ENCODE results near the gene PSMB3. TPM values are rescaled to one million over a fixed set of nuclear protein-coding genes. Genes with fewer than 3 reads are reported as not detected.

PSMB3 gene
- total and polyA plus RNA-seq, 9 of the 15 experiments (the other 6 are each of a cell fraction or from before 2014, with no cell fraction given): 460 to 2,775 (median 574) TPM

GRCh38 chr17:38750044-38750311 is 2.6 kb upstream of the PSMB3 start:
- POLR2A ChIA-PET: interaction anchor here (0.8 to 1.1 kb wide), 2 partner anchors 18 to 173 kb away, joined by 3 to 4 read pairs; no protein-coding TSS in a partner anchor
- Histone ChIP-seq H3K9ac (ENCODE audit: insufficient read depth in 1 of 2, low read depth in 2 of 2, low read length in 2 of 2) (peak overlapping the region; percentile 90 to 92), H3K27me3 (ENCODE audit: control insufficient read depth in 2 of 2, insufficient read depth in 2 of 2, low read length in 2 of 2) (no peaks in the 10 kb centered on the region), H3K79me2 (ENCODE audit: control insufficient read depth, insufficient read depth, low read length) (peaks cover 88% of the 10 kb centered on the region), H3K9me1 (ENCODE audit: control insufficient read depth, insufficient read depth, low read length) (peaks cover 4% of the 10 kb centered on the region), H3K4me3 (peak overlapping the region; percentile 74), H2AFZ (ENCODE audit: low read depth, low read length) (peak overlapping the region; percentile 67), H3K4me2 (ENCODE audit: insufficient read depth, low read length) (peak overlapping the region; percentile 86), H3K4me1 (replicated peaks in 1 of 2; ENCODE audit: control insufficient read depth in 2 of 2, insufficient read depth in 2 of 2, low read length in 2 of 2) (peaks cover 24 to 61% of the 10 kb centered on the region in 2 experiments), H3K27ac (ENCODE audit: extremely low read depth, low read depth, low read length) (peak overlapping the region; percentile 86), H3K36me3 (ENCODE audit: control insufficient read depth, insufficient read depth, low read length) (peaks cover 14% of the 10 kb centered on the region), H3K9me3 (replicated peaks; ENCODE audit: control insufficient read depth, insufficient read depth, low read depth, low read length) (no peaks in the 10 kb centered on the region), H4K20me1 (replicated peaks; ENCODE audit: control insufficient read depth, insufficient read depth, low read length) (peaks cover 9% of the 10 kb centered on the region)
- FAIRE-seq: no peak
- intact Hi-C loops (cut with micrococcal nuclease): loop anchor here (5.0 to 10.0 kb wide), 4 partner anchors 48 to 405 kb away; partner anchors contain the start of genes PLXDC1 and RPL23
- in situ Hi-C loops (cut with MboI): no loop called here
- no peak for ATAC-seq
- WGBS (ENCODE audit: insufficient coverage, low coverage, missing lambda C conversion rate): 0% methylated on average over 11 of the region's 12 CpGs
- no peak for DNase-seq (ENCODE audit: extremely low read depth in 1 of 4, low spot score in 3 of 4)
- TSS peak; percentile 38 for BruUV-seq (replicated peaks)
- CTCF ChIA-PET (ENCODE audit: low intra/inter-chr PET ratio): no interaction called here
- TF ChIP-seq ZBTB17 (CRISPR knock-in tag; IDR thresholded peaks at IDR 0.05) (no peak), ZNF583 (CRISPR knock-in tag; IDR thresholded peaks at IDR 0.05) (no peak), ZC3H4 (CRISPR knock-in tag; IDR thresholded peaks at IDR 0.05; ENCODE audit: borderline replicate concordance) (no peak), ZNF318 (IDR thresholded peaks at IDR 0.05; ENCODE audit: borderline replicate concordance in 1 of 2, low read depth in 1 of 2) (no peak), ZBTB43 (CRISPR knock-in tag; IDR thresholded peaks at IDR 0.05) (no peak), ZNF174 (CRISPR knock-in tag; IDR thresholded peaks at IDR 0.05) (no peak), ELF2 (CRISPR knock-in tag; IDR thresholded peaks at IDR 0.05) (no peak), BACH1 (tag; IDR thresholded peaks at IDR 0.05) (no peak), FOXP4 (CRISPR knock-in tag; IDR thresholded peaks at IDR 0.05; ENCODE audit: borderline replicate concordance) (no peak), TOE1 (IDR thresholded peaks at IDR 0.05; ENCODE audit: borderline replicate concordance) (no peak; the same call in 1 of the 2 replicates), TOE1 (CRISPR knock-in tag; IDR thresholded peaks at IDR 0.05; ENCODE audit: borderline replicate concordance, low read depth) (no peak), SMAD4 (CRISPR knock-in tag; conservative IDR thresholded peaks at IDR 0.05) (0 out of 2 replicates have a peak, but pooled peaks have one; percentile 1)

Measured in K562 (cell line).